ENCODE data around the gene DCST2. TPM values are rescaled to one million over a fixed set of nuclear protein-coding genes. Genes with fewer than 3 reads are reported as not detected.

The DCST2 gene
- total and polyA plus RNA-seq, 9 donors: 0.17 to 1.4 (median 1.1) TPM; not detected in 1

- DNase-seq: no peak
- H3K9me3 ChIP-seq: no peaks in the 10 kb centered on the region
- no peaks in the 10 kb centered on the region for H3K27me3 ChIP-seq
- no peak overlapping the region for H3K27ac ChIP-seq
- no peaks in the 10 kb centered on the region for H3K36me3 ChIP-seq
- no peak overlapping the region for H3K4me3 ChIP-seq
- WGBS, 3 donors: 83 to 86% (median 84%) methylated on average over 8 of the region's 8 CpGs
- intact Hi-C loops (cut with DNase I): loop anchor here in 1 of 4 donors (5.0 kb wide), 1 partner anchor 34 kb away; no protein-coding TSS in a partner anchor
- TF ChIP-seq POLR2A (IDR thresholded peaks at IDR 0.05) (no peak), CTCF (IDR thresholded peaks at IDR 0.05) (no peak), EP300 (IDR thresholded peaks at IDR 0.05) (no peak)
- peaks cover 6% of the 10 kb centered on the region for H3K4me1 ChIP-seq (ENCODE audit: insufficient read depth)
Observed at GRCh38 chr1:155048449-155049334, 15.1 kb upstream of the DCST2 start.

GRCh38 chr1:155044812-155045657, 11.5 kb upstream of the DCST2 start:
- H3K4me1 ChIP-seq (ENCODE audit: insufficient read depth): no peaks in the 10 kb centered on the region
- no peak overlapping the region for H3K27ac ChIP-seq
- H3K36me3 ChIP-seq: no peaks in the 10 kb centered on the region
- DNase-seq: peak in 4 of 5 donors; percentile 45 to 61 (median 54)
- WGBS, 3 donors: 55 to 70% (median 55%) methylated on average over 7 of the region's 7 CpGs
- H3K27me3 ChIP-seq: no peaks in the 10 kb centered on the region
- intact Hi-C loops (cut with DNase I): loop anchor here in 1 of 4 donors (5.0 kb wide), 1 partner anchor 37 kb away; no protein-coding TSS in a partner anchor
- TF ChIP-seq EP300 (IDR thresholded peaks at IDR 0.05): no peak
- no peak for TF ChIP-seq POLR2A (IDR thresholded peaks at IDR 0.05)
- TF ChIP-seq CTCF (IDR thresholded peaks at IDR 0.05): peak in 2 of 3 donors; percentile 28 to 36
- no peaks in the 10 kb centered on the region for H3K9me3 ChIP-seq
- H3K4me3 ChIP-seq: no peak overlapping the region

- Histone ChIP-seq H3K4me3 (no peak overlapping the region), H3K9me3 (no peaks in the 10 kb centered on the region), H3K4me1 (ENCODE audit: insufficient read depth) (no peaks in the 10 kb centered on the region), H3K36me3 (no peaks in the 10 kb centered on the region), H3K27me3 (no peaks in the 10 kb centered on the region), H3K27ac (no peak overlapping the region)
- intact Hi-C loops (cut with DNase I): no loop called here
- WGBS, 3 donors: 95 to 96% (median 95%) methylated on average over 6 of the region's 6 CpGs
- DNase-seq: no peak
- TF ChIP-seq CTCF (IDR thresholded peaks at IDR 0.05) (no peak), EP300 (IDR thresholded peaks at IDR 0.05) (no peak), POLR2A (IDR thresholded peaks at IDR 0.05) (no peak)
Observed at GRCh38 chr1:155044365-155044764, 10.8 kb upstream of the DCST2 start.

GRCh38 chr1:155043793-155044192, 10.2 kb upstream of the DCST2 start:
- no peak overlapping the region for H3K4me3 ChIP-seq
- H3K27ac ChIP-seq: no peak overlapping the region
- no peaks in the 10 kb centered on the region for H3K27me3 ChIP-seq
- no peaks in the 10 kb centered on the region for H3K4me1 ChIP-seq (ENCODE audit: insufficient read depth)
- no peak for DNase-seq
- intact Hi-C loops (cut with DNase I): no loop called here
- no peaks in the 10 kb centered on the region for H3K9me3 ChIP-seq
- WGBS, 3 donors: 59 to 72% (median 65%) methylated on average over 3 of the region's 3 CpGs
- TF ChIP-seq CTCF (IDR thresholded peaks at IDR 0.05): no peak
- no peak for TF ChIP-seq EP300 (IDR thresholded peaks at IDR 0.05)
- no peak for TF ChIP-seq POLR2A (IDR thresholded peaks at IDR 0.05)
- H3K36me3 ChIP-seq: no peaks in the 10 kb centered on the region
